ENCODE measurements around the gene MYO7B.

GRCh38 chr2:127672341-127673224 lies 137.1 kb downstream of the MYO7B start:
- TF ChIP-seq REST (IDR thresholded peaks at IDR 0.05; ENCODE audit: low read depth, low read length) (no peak), JUND (IDR thresholded peaks at IDR 0.05) (no peak), CTCF (IDR thresholded peaks at IDR 0.05) (no peak), EZH2phosphoT487 (IDR thresholded peaks at IDR 0.05; ENCODE audit: borderline replicate concordance, low read depth) (no peak), ZBTB33 (IDR thresholded peaks at IDR 0.05; ENCODE audit: borderline replicate concordance, low read depth) (no peak), FOXM1 (IDR thresholded peaks at IDR 0.05; ENCODE audit: low read depth) (no peak), EP300 (IDR thresholded peaks at IDR 0.05; ENCODE audit: borderline replicate concordance in 1 of 2, low read depth in 1 of 2, low read length in 1 of 2) (no peak), SIN3A (IDR thresholded peaks at IDR 0.05; ENCODE audit: borderline replicate concordance, low read depth, low read length) (no peak), IRF3 (IDR thresholded peaks at IDR 0.05; ENCODE audit: low read depth, low read length) (no peak), RAD21 (IDR thresholded peaks at IDR 0.05; ENCODE audit: low read length) (no peak)
